SJCRH30 (cell line): ENCODE data around the gene CSHL1. TPM values are rescaled to one million over a fixed set of nuclear protein-coding genes. Genes with fewer than 3 reads are reported as not detected.
A peak's percentile ranks its signal among the peaks of the same experiment; 100 is the strongest.

Experiments
- DNase-seq, 2 experiments: peaks; one replicate each; pipeline ENCODE4 v3.0.0-alpha.2; 2015 to 2020
- H3K27ac ChIP-seq: fragments of 250-450 bp; sonication (Bioruptor Pico); 2 replicates; pipeline ENCODE4 v1.5.1; 2020; ENCODE audit warnings: mild to moderate bottlenecking, moderate library complexity
- H3K27me3 ChIP-seq: fragments of 250-450 bp; sonication (Bioruptor Pico); 2 replicates; pipeline ENCODE4 v1.5.1; 2020; ENCODE audit warnings: mild to moderate bottlenecking, moderate library complexity
- H3K36me3 ChIP-seq: fragments of 250-450 bp; sonication (Bioruptor Pico); 2 replicates; pipeline ENCODE4 v1.5.1; 2020; ENCODE audit warnings: mild to moderate bottlenecking, moderate library complexity
- H3K4me1 ChIP-seq: fragments of 250-450 bp; sonication (Bioruptor Pico); 2 replicates; pipeline ENCODE4 v1.5.1; 2020; ENCODE audit warnings: mild to moderate bottlenecking, moderate library complexity
- H3K4me3 ChIP-seq: fragments of 250-450 bp; sonication (Bioruptor Pico); 2 replicates; pipeline ENCODE4 v1.5.1; 2020; ENCODE audit warnings: mild to moderate bottlenecking, moderate library complexity
- H3K9me3 ChIP-seq: fragments of 250-450 bp; sonication (Bioruptor Pico); replicated peaks from 2 replicates; pipeline ENCODE4 v1.5.1; 2020; ENCODE audit warnings: mild to moderate bottlenecking, moderate library complexity
- total RNA-seq: library from RNA; depleted of rRNA; stranded (reverse); fragments of >200 nt; shearing (Covaris generic); gene quantifications from 2 replicates; pipeline ENCODE4 v1.2.3, GENCODE V29; 2014; rRNA removed

Gene CSHL1
- not detected in 2 replicates for total RNA-seq

- no peak within 1 kb of the TSS for H3K27ac ChIP-seq
- no peaks in the 10 kb centered on the region for H3K36me3 ChIP-seq
- no peaks in the 10 kb centered on the region; the same call in 1 of the 2 replicates for H3K27me3 ChIP-seq
- no peaks in the 10 kb centered on the region for H3K9me3 ChIP-seq
- no peak within 1 kb of the TSS for H3K4me3 ChIP-seq
- no peak for DNase-seq
- 0 out of 2 replicates have a peak, but pooled peaks cover 2% of the 10 kb centered on the region for H3K4me1 ChIP-seq
Measured at GRCh38 chr17:63911041-63911635, at the start of gene CSHL1. Gene CSHL1, minus strand, starts transcription at chr17:63911258. Its CDS starts 62 bp downstream, at chr17:63911196.

- Histone ChIP-seq H3K27ac (no peak overlapping the region), H3K4me3 (no peak overlapping the region), H3K4me1 (no peaks in the 10 kb centered on the region), H3K9me3 (no peaks in the 10 kb centered on the region), H3K27me3 (no peaks in the 10 kb centered on the region), H3K36me3 (peaks cover 3% of the 10 kb centered on the region; the same call in 1 of the 2 replicates)
- no peak for DNase-seq
Measured at GRCh38 chr17:63960430-63960829, 49.4 kb upstream of the CSHL1 start.

- Histone ChIP-seq H3K4me1 (no peaks in the 10 kb centered on the region), H3K36me3 (peaks cover 3% of the 10 kb centered on the region; the same call in 1 of the 2 replicates), H3K27me3 (no peaks in the 10 kb centered on the region), H3K9me3 (no peaks in the 10 kb centered on the region), H3K4me3 (no peak overlapping the region), H3K27ac (no peak overlapping the region)
- DNase-seq = no peak
Measured at GRCh38 chr17:63960006-63960405, 48.9 kb upstream of the CSHL1 start.

GRCh38 chr17:63956296-63956920 lies 45.4 kb upstream of the CSHL1 start:
- H3K27me3 ChIP-seq = no peaks in the 10 kb centered on the region
- DNase-seq = no peak
- no peak overlapping the region for H3K4me3 ChIP-seq
- H3K27ac ChIP-seq = no peak overlapping the region
- H3K36me3 ChIP-seq = 0 out of 2 replicates have a peak, but pooled peaks cover 3% of the 10 kb centered on the region
- no peaks in the 10 kb centered on the region for H3K4me1 ChIP-seq
- no peaks in the 10 kb centered on the region for H3K9me3 ChIP-seq

DNA sequence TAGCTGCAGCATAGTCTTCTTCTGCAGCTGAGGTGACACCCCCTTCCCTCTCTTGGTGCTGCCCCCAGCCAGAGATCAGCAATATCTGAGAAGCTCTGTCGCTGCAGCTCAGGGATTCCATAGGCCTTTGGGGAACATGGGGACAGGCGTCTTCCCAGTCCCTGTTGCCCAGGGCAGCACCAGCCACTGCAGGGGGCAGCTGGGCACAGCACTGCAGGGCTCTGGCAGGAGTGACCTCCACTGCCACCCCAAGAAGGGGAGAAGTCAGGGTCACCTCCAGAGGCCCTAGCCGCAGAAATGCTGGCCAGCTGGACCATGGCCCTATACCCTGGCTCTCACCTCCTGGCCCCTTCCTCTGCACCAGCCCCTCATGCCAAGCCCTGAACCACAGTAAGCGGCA lies 44.7 kb upstream of the CSHL1 start:
- no peak for DNase-seq
- no peak overlapping the region for H3K27ac ChIP-seq
- no peaks in the 10 kb centered on the region for H3K4me1 ChIP-seq
- H3K27me3 ChIP-seq = no peaks in the 10 kb centered on the region
- no peaks in the 10 kb centered on the region for H3K9me3 ChIP-seq
- H3K36me3 ChIP-seq = 0 out of 2 replicates have a peak, but pooled peaks cover 3% of the 10 kb centered on the region
- no peak overlapping the region for H3K4me3 ChIP-seq

GRCh38 chr17:63955232-63955631 lies 44.2 kb upstream of the CSHL1 start:
- DNase-seq = no peak
- no peak overlapping the region for H3K27ac ChIP-seq
- no peak overlapping the region for H3K4me3 ChIP-seq
- no peaks in the 10 kb centered on the region for H3K9me3 ChIP-seq
- no peaks in the 10 kb centered on the region for H3K27me3 ChIP-seq
- no peaks in the 10 kb centered on the region for H3K4me1 ChIP-seq
- 0 out of 2 replicates have a peak, but pooled peaks cover 3% of the 10 kb centered on the region for H3K36me3 ChIP-seq

DNA sequence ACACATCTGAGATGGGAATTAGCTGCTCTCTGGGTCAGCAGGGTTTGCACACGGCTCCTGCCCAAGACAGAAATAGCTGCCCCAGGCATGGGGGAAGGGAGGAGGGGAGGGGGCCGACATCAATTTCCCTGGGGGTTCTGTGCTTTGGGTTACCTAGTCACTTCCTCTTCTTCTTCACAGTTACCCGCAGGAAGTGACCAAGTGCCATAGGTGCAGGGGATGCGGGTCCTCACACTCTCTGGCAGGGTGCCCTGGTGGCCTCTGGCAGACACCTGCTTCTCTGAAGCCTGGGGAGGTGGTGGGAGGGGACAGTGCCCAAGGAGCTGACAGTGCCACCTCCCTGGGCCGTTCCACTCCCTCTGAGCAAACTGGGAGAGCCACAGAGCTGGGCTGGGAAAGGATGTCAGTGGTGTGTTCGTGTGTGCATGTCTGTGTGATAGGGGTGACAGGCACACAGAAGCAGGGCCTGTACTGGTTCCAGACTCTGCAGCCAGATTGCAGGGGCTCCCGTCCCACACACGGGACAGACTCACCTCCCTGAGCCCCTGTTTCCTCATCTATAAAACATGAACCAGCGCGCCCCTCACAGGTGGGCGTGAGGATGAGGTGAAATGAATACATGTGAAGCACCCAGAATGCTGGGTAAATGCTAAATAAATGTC lies 43.5 kb upstream of the CSHL1 start:
- Histone ChIP-seq H3K4me3 (no peak overlapping the region), H3K4me1 (no peaks in the 10 kb centered on the region), H3K9me3 (no peaks in the 10 kb centered on the region), H3K36me3 (0 out of 2 replicates have a peak, but pooled peaks cover 3% of the 10 kb centered on the region), H3K27me3 (no peaks in the 10 kb centered on the region), H3K27ac (no peak overlapping the region)
- no peak for DNase-seq

DNA sequence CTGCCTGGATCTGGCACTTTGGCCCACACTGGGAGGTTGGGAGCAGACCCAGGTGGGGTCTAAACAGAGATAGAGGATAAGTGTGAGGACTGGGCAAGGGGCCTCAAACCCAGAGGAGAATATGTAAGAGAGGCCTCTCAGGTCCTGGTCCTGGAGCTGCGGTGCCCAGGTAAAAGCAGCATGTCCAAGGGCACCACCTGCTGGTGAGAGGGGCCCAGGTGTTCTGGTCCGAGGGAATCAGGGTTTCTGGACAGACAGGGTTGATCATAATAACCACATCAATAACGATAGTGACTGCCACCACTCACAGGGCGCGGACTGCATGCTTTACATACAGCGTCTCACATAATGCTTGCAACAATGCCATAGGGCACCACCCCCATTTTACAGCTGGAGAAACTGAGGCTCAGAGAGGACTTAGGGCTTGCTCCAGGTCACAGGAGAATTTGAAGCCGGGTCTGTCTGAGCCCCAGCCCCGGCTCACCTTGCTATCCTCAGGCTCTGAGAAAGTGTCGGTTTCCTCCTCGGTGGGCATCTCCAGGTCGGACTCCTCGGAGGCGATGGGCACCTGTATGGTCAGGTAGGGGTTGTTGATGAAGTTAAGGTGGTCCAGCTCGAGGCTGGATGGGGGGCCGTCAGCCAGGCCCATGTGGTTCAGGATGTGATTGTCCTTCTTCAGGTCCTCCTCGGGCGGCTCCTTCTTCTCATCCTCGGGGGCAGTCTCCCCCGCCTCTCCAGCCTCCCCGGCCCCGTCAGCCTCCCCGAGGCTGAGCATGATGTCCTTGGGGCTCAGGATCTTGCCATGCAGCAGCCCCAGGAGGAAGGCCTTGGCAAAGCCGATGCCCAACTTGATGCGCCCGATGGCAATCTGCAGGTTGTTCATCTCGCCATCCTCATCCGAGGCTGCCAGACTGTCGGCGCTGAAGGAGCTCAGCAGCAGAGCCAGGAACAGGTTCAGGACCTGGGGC lies 40.2 kb upstream of the CSHL1 start:
- DNase-seq = no peak
- Histone ChIP-seq H3K27me3 (no peaks in the 10 kb centered on the region), H3K4me3 (no peak overlapping the region), H3K27ac (no peak overlapping the region), H3K9me3 (no peaks in the 10 kb centered on the region), H3K4me1 (no peaks in the 10 kb centered on the region), H3K36me3 (no peaks in the 10 kb centered on the region)

- Histone ChIP-seq H3K27me3 (no peaks in the 10 kb centered on the region), H3K4me3 (no peak overlapping the region), H3K27ac (no peak overlapping the region), H3K4me1 (no peaks in the 10 kb centered on the region), H3K9me3 (no peaks in the 10 kb centered on the region), H3K36me3 (no peaks in the 10 kb centered on the region)
- no peak for DNase-seq
Measured at GRCh38 chr17:63949576-63950250, 38.7 kb upstream of the CSHL1 start.

GRCh38 chr17:63948521-63948920 lies 37.5 kb upstream of the CSHL1 start:
- H3K36me3 ChIP-seq = no peaks in the 10 kb centered on the region
- no peaks in the 10 kb centered on the region for H3K4me1 ChIP-seq
- no peak overlapping the region for H3K27ac ChIP-seq
- no peak overlapping the region for H3K4me3 ChIP-seq
- no peaks in the 10 kb centered on the region for H3K9me3 ChIP-seq
- no peaks in the 10 kb centered on the region for H3K27me3 ChIP-seq
- no peak for DNase-seq

DNA sequence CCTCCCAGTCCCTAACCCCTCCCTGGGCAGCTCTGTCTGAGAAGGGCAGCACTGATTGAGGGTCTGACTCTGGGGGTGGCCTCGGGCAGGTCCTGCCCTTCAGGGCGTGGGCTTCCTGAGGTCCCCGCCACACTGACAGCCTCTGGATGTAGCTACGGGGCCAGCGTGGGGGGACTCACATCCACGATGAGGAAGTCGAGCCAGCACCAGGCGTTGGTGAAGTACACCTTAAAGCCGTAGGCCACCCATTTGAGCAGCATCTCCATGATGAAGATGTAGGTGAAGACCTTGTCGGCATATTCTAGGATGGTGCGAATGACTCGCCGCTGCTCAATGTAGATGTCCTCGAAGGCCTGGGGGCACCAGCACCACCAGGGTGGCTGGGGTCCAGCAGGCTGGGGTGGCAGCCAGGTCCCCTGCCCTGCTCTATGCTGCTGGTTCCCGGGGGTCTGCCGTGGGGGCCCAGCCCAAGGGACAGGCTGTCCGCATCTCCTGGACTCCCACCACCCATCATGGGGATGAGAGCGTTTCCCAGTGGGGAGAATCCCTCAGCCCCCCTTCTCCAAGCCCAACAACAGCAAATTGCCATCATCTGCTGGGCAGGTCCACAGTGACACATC lies 36.8 kb upstream of the CSHL1 start:
- Histone ChIP-seq H3K4me1 (no peaks in the 10 kb centered on the region), H3K9me3 (no peaks in the 10 kb centered on the region), H3K27me3 (no peaks in the 10 kb centered on the region), H3K27ac (no peak overlapping the region), H3K4me3 (no peak overlapping the region), H3K36me3 (no peaks in the 10 kb centered on the region)
- DNase-seq = no peak

DNA sequence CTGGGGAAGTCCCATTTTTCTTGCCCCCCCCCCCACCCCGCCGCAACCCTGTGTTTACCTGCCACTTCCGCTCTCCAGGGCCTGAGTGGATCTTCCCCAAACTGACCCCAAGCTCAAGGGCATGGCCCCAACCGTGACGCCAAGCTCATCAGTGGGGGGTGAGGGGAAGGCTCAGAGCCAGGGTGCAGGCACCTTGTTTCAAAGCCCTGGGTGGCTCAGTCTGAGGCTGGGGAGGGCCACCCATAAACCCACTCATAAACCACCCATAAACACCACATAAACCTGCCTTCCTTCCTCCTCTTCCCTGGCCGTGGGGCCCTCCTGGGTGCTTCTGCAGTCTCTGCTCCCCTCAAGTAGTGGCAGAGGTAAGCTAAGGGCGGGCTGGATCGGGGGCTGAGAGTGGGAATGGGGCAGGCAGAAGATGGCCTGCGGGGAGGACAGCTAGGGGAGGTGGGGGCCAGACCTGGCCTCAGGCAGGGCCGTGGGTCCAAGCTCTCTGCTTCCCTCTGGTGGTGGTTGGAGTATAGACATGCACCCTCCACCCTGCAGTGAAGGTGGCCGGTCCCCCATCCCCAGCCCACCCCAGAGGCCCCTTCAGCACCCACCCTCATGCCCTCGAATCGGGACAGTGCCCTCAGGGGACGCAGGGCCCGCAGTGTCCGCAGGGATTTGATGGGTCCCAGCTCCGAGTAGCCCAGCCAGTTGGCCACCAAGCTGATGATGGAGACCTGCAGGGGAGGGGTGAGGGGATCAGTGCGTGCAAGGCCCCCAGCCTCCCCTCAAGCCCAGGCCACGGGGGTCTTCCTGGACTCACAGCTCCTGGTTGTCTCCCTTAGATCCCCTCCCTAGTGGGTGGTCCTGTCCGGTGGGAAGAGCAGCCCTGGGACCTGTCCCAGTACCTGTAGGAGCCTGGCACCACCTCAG lies 35.6 kb upstream of the CSHL1 start:
- Histone ChIP-seq H3K4me3 (no peak overlapping the region), H3K27me3 (no peaks in the 10 kb centered on the region), H3K9me3 (no peaks in the 10 kb centered on the region), H3K36me3 (no peaks in the 10 kb centered on the region; the same call in 1 of the 2 replicates), H3K27ac (no peak overlapping the region), H3K4me1 (no peaks in the 10 kb centered on the region)
- DNase-seq = peak; percentile 39 to 67
